Measurements from ENCODE around the gene INPP5K. TPM values are rescaled to one million over a fixed set of nuclear protein-coding genes. Genes with fewer than 3 reads are reported as not detected.

INPP5K gene
- total and polyA plus RNA-seq, 2 donors (not counting 1 experiment from before 2014, with no cell fraction given) = 53.8 to 77.9 TPM

DNA sequence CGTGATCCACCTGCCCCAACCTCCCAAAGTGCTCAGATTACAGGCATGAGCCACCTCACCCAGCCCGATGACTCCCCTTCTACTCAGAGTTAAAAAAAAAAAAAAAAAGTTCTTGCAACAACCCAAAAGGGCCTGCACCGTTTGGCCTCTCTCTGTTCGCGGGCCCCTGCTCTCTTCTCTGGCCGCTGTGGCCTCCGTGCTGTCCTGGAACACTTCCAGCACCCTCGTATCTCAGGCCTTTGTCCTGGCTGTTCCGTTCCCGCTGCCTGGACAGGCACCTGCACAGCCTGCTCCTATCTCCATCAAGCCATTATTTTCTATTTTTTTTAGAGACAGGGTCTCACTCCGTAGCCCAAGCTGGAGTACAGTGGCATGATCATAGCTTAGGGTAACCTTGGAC lies 34.7 kb downstream of the INPP5K start:
- H3K9me3 Mint-ChIP-seq (ENCODE audit: insufficient read depth) = no peaks in the 10 kb centered on the region
- H3K27ac Mint-ChIP-seq = no peak overlapping the region
- no peak overlapping the region for H3K4me3 Mint-ChIP-seq
- Histone ChIP-seq H3K4me2 (replicated peaks; ENCODE audit: low read depth, low read length, poor library complexity, severe bottlenecking) (no peak overlapping the region), H3K4me3 (ENCODE audit: control extremely low read depth in 1 of 5, extremely low read depth in 1 of 5, insufficient read depth in 1 of 5, low read depth in 2 of 5, low read length in 4 of 5) (no peak overlapping the region), H3K9ac (ENCODE audit: low read length) (no peak overlapping the region), H3K9me3 (ENCODE audit: control extremely low read depth in 1 of 3, control insufficient read depth in 2 of 3, insufficient read depth in 1 of 3, low read length in 2 of 3) (no peaks in the 10 kb centered on the region), H3K27me3 (replicated peaks in 1 of 4; ENCODE audit: control extremely low read depth in 1 of 4, control insufficient read depth in 3 of 4, insufficient read depth in 4 of 4, low read length in 3 of 4) (no peaks in the 10 kb centered on the region), H3K36me3 (replicated peaks in 1 of 2; ENCODE audit: control extremely low read depth in 1 of 2, control insufficient read depth in 1 of 2, extremely low read depth in 1 of 2, insufficient read depth in 2 of 2, low read length in 1 of 2) (peaks cover 0 to 54% of the 10 kb centered on the region in 2 experiments), H2AFZ (ENCODE audit: insufficient read depth, low read depth, low read length, poor library complexity, severe bottlenecking) (no peak overlapping the region), H3K79me2 (ENCODE audit: control insufficient read depth, insufficient read depth, low read length) (peaks cover 22% of the 10 kb centered on the region), H3K4me1 (ENCODE audit: control insufficient read depth in 2 of 2, insufficient read depth in 2 of 2, low read length in 2 of 2) (peaks cover 10 to 31% of the 10 kb centered on the region in 2 donors), H3K27ac (ENCODE audit: low read length in 2 of 2) (no peak overlapping the region), H4K20me1 (ENCODE audit: control insufficient read depth, insufficient read depth, low read length, poor library complexity, severe bottlenecking) (peaks cover 43% of the 10 kb centered on the region)
- intact Hi-C loops (cut with micrococcal nuclease) = loop anchor here (5.0 kb wide), 1 partner anchor 36 kb away; the partner anchor contains the start of gene INPP5K
- no peaks in the 10 kb centered on the region for H3K27me3 Mint-ChIP-seq
- TF ChIP-seq, protein P1, sequence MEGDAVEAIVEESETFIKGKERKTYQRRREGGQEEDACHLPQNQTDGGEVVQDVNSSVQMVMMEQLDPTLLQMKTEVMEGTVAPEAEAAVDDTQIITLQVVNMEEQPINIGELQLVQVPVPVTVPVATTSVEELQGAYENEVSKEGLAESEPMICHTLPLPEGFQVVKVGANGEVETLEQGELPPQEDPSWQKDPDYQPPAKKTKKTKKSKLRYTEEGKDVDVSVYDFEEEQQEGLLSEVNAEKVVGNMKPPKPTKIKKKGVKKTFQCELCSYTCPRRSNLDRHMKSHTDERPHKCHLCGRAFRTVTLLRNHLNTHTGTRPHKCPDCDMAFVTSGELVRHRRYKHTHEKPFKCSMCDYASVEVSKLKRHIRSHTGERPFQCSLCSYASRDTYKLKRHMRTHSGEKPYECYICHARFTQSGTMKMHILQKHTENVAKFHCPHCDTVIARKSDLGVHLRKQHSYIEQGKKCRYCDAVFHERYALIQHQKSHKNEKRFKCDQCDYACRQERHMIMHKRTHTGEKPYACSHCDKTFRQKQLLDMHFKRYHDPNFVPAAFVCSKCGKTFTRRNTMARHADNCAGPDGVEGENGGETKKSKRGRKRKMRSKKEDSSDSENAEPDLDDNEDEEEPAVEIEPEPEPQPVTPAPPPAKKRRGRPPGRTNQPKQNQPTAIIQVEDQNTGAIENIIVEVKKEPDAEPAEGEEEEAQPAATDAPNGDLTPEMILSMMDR (IDR thresholded peaks at IDR 0.05) = no peak
- TF ChIP-seq EZH2 (IDR thresholded peaks at IDR 0.05; ENCODE audit: borderline replicate concordance, insufficient read depth, low read depth, low read length, poor library complexity, severe bottlenecking) = no peak
- peaks cover 19% of the 10 kb centered on the region for H3K4me1 Mint-ChIP-seq
- CTCF ChIA-PET = no interaction called here
- POLR2A ChIA-PET = interaction anchor here (0.6 to 0.9 kb wide), 2 partner anchors 20 to 21 kb away, joined by 3 to 4 read pairs; no protein-coding TSS in a partner anchor
- 95% methylated on average over 11 of the region's 11 CpGs for WGBS (ENCODE audit: insufficient coverage)
- ATAC-seq (ENCODE audit: low read depth) = no peak
- no peak for DNase-seq

DNA sequence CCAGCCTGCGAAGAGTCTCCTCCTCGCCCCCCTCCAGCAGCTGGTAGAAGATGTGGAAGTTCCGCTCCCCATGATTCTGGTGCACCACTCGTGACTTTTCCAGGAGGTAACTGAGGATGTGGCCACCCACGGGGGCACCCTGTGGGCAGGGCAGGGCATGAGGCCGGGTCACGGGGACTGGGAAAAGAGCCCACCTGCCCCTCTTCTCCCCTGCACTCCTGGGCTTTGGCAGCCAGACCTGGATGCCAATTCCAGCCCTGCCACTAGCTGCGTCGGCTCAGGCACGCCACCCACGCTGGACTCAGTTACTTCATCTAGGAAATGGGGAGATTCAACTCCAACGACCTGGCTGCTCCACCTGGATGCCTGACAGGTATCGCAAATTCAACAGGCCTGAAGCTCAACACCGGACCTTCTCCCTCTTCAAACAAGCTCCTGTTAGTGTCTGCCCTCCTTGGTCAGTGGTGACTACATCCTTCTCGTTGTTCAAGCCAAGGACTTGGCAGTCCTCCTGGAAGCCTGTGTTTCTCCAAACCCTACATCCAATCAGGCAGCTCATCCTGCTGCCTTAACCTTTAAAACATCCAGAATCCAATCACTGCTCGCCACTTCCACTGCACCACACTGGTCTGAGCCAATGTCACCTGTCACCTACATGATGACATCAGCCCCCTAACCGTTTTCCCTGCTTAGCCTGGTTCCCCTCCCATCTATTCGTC lies 35.5 kb downstream of the INPP5K start:
- peaks cover 12 to 31% of the 10 kb centered on the region in 2 donors for H3K4me1 ChIP-seq (ENCODE audit: control insufficient read depth in 2 of 2, insufficient read depth in 2 of 2, low read length in 2 of 2)
- no peak overlapping the region for H3K4me3 Mint-ChIP-seq
- no peak overlapping the region for H3K27ac Mint-ChIP-seq
- no peak for DNase-seq
- POLR2A ChIA-PET = interaction anchor here (0.6 to 0.9 kb wide), 2 partner anchors 19 to 134 kb away, joined by 3 to 4 read pairs; no protein-coding TSS in a partner anchor
- H4K20me1 ChIP-seq (ENCODE audit: control insufficient read depth, insufficient read depth, low read length, poor library complexity, severe bottlenecking) = peaks cover 43% of the 10 kb centered on the region
- H3K9ac ChIP-seq (ENCODE audit: low read length) = no peak overlapping the region
- intact Hi-C loops (cut with micrococcal nuclease) = loop anchor here (5.0 kb wide), 1 partner anchor 36 kb away; the partner anchor contains the start of gene INPP5K
- no peak overlapping the region for H3K4me2 ChIP-seq (replicated peaks; ENCODE audit: low read depth, low read length, poor library complexity, severe bottlenecking)
- H3K79me2 ChIP-seq (ENCODE audit: control insufficient read depth, insufficient read depth, low read length) = peaks cover 18% of the 10 kb centered on the region
- H3K27ac ChIP-seq (ENCODE audit: low read length in 2 of 2) = no peak overlapping the region
- H2AFZ ChIP-seq (ENCODE audit: insufficient read depth, low read depth, low read length, poor library complexity, severe bottlenecking) = no peak overlapping the region
- WGBS (ENCODE audit: insufficient coverage) = 86% methylated on average over 17 of the region's 18 CpGs
- H3K4me1 Mint-ChIP-seq = peaks cover 22% of the 10 kb centered on the region
- no peak overlapping the region for H3K4me3 ChIP-seq (ENCODE audit: control extremely low read depth in 1 of 5, extremely low read depth in 1 of 5, insufficient read depth in 1 of 5, low read depth in 2 of 5, low read length in 4 of 5)
- no peaks in the 10 kb centered on the region for H3K27me3 Mint-ChIP-seq
- no peaks in the 10 kb centered on the region for H3K9me3 Mint-ChIP-seq (ENCODE audit: insufficient read depth)
- no peak for ATAC-seq (ENCODE audit: low read depth)
- no peaks in the 10 kb centered on the region for H3K9me3 ChIP-seq (ENCODE audit: control extremely low read depth in 1 of 3, control insufficient read depth in 2 of 3, insufficient read depth in 1 of 3, low read length in 2 of 3)
- H3K27me3 ChIP-seq (replicated peaks in 1 of 4; ENCODE audit: control extremely low read depth in 1 of 4, control insufficient read depth in 3 of 4, insufficient read depth in 4 of 4, low read length in 3 of 4) = no peaks in the 10 kb centered on the region
- CTCF ChIA-PET = interaction anchor here (0.6 kb wide), 2 partner anchors 82 to 98 kb away, joined by 3 to 4 read pairs; no protein-coding TSS in a partner anchor
- no peak for TF ChIP-seq EZH2 (IDR thresholded peaks at IDR 0.05; ENCODE audit: borderline replicate concordance, insufficient read depth, low read depth, low read length, poor library complexity, severe bottlenecking)
- H3K36me3 ChIP-seq (replicated peaks in 1 of 2; ENCODE audit: control extremely low read depth in 1 of 2, control insufficient read depth in 1 of 2, extremely low read depth in 1 of 2, insufficient read depth in 2 of 2, low read length in 1 of 2) = peaks cover 0 to 60% of the 10 kb centered on the region in 2 experiments

Data from B cell (primary cell).